Measurements from ENCODE around the gene XAGE5. TPM values are rescaled to one million over a fixed set of nuclear protein-coding genes. Genes with fewer than 3 reads are reported as not detected.

XAGE5 gene
- total RNA-seq, 1 experiment from 2014 or later, result not detected

- Histone ChIP-seq H3K4me2 (ENCODE audit: low read length) (no peak overlapping the region), H3K9me3 (ENCODE audit: control insufficient read depth in 1 of 2, insufficient read depth in 1 of 2, low read depth in 1 of 2, low read length in 2 of 2) (no peaks in the 10 kb centered on the region), H3K4me1 (ENCODE audit: control insufficient read depth in 1 of 2, insufficient read depth in 2 of 2, low read length in 2 of 2) (no peaks in the 10 kb centered on the region), H3K36me3 (ENCODE audit: control insufficient read depth in 1 of 2, insufficient read depth in 2 of 2, low read length in 2 of 2) (no peaks in the 10 kb centered on the region), H3K79me2 (ENCODE audit: insufficient read depth, low read length) (no peaks in the 10 kb centered on the region), H3K4me3 (replicated peaks in 1 of 2; ENCODE audit: low read depth in 1 of 2, low read length in 2 of 2) (no peak overlapping the region), H4K20me1 (ENCODE audit: insufficient read depth) (no peaks in the 10 kb centered on the region), H2AFZ (ENCODE audit: low read depth, low read length, poor library complexity, severe bottlenecking) (no peak overlapping the region), H3K27me3 (ENCODE audit: insufficient read depth, low read length) (no peaks in the 10 kb centered on the region), H3K27ac (ENCODE audit: low read depth, low read length) (no peak overlapping the region), H3K9me2 (ENCODE audit: insufficient read depth) (no peaks in the 10 kb centered on the region), H3K9ac (ENCODE audit: low read length) (no peak overlapping the region)
- no peak for ATAC-seq
- no peak for DNase-seq (ENCODE audit: low read depth, low spot score)
- RAD21 ChIA-PET (ENCODE audit: low non-redundant PET in 1 of 2, low total read pairs in 2 of 2, uncharacterized antibody in 2 of 2, unreplicated experiment in 2 of 2), result no interaction called here
- POLR2A ChIA-PET, result no interaction called here
- CTCF ChIA-PET, result no interaction called here
- BruUV-seq (replicated peaks), result no TSS peak
- intact Hi-C loops (cut with micrococcal nuclease), result no loop called here
- TF ChIP-seq ZFX (IDR thresholded peaks at IDR 0.05) (no peak), JUND (IDR thresholded peaks at IDR 0.05) (no peak), POLR2AphosphoS5 (IDR thresholded peaks at IDR 0.05; ENCODE audit: low read depth, low read length) (no peak), EZH2 (IDR thresholded peaks at IDR 0.05) (no peak), ELF1 (IDR thresholded peaks at IDR 0.05; ENCODE audit: borderline replicate concordance, low read depth) (no peak), EZH2phosphoT487 (IDR thresholded peaks at IDR 0.05; ENCODE audit: borderline replicate concordance) (no peak), YY1 (IDR thresholded peaks at IDR 0.05; ENCODE audit: extremely low read depth, insufficient replicate concordance, low read depth, low read length) (no peak), ATF3 (IDR thresholded peaks at IDR 0.05) (no peak), RAD21 (IDR thresholded peaks at IDR 0.05; ENCODE audit: low read depth) (no peak), SRF (IDR thresholded peaks at IDR 0.05; ENCODE audit: low read depth) (no peak), CEBPB (IDR thresholded peaks at IDR 0.05; ENCODE audit: low read depth) (no peak), FOSL1 (IDR thresholded peaks at IDR 0.05; ENCODE audit: low read depth) (no peak), ZNF274 (IDR thresholded peaks at IDR 0.05; ENCODE audit: low read depth, low read length) (no peak), EGR1 (IDR thresholded peaks at IDR 0.05; ENCODE audit: low read depth) (no peak)
- TF ChIP-seq, protein P1, sequence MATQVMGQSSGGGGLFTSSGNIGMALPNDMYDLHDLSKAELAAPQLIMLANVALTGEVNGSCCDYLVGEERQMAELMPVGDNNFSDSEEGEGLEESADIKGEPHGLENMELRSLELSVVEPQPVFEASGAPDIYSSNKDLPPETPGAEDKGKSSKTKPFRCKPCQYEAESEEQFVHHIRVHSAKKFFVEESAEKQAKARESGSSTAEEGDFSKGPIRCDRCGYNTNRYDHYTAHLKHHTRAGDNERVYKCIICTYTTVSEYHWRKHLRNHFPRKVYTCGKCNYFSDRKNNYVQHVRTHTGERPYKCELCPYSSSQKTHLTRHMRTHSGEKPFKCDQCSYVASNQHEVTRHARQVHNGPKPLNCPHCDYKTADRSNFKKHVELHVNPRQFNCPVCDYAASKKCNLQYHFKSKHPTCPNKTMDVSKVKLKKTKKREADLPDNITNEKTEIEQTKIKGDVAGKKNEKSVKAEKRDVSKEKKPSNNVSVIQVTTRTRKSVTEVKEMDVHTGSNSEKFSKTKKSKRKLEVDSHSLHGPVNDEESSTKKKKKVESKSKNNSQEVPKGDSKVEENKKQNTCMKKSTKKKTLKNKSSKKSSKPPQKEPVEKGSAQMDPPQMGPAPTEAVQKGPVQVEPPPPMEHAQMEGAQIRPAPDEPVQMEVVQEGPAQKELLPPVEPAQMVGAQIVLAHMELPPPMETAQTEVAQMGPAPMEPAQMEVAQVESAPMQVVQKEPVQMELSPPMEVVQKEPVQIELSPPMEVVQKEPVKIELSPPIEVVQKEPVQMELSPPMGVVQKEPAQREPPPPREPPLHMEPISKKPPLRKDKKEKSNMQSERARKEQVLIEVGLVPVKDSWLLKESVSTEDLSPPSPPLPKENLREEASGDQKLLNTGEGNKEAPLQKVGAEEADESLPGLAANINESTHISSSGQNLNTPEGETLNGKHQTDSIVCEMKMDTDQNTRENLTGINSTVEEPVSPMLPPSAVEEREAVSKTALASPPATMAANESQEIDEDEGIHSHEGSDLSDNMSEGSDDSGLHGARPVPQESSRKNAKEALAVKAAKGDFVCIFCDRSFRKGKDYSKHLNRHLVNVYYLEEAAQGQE (IDR thresholded peaks at IDR 0.05; ENCODE audit: low read depth), result no peak
- TF ChIP-seq, protein P2, sequence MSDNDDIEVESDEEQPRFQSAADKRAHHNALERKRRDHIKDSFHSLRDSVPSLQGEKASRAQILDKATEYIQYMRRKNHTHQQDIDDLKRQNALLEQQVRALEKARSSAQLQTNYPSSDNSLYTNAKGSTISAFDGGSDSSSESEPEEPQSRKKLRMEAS (IDR thresholded peaks at IDR 0.05), result no peak
- TF ChIP-seq, protein P3, sequence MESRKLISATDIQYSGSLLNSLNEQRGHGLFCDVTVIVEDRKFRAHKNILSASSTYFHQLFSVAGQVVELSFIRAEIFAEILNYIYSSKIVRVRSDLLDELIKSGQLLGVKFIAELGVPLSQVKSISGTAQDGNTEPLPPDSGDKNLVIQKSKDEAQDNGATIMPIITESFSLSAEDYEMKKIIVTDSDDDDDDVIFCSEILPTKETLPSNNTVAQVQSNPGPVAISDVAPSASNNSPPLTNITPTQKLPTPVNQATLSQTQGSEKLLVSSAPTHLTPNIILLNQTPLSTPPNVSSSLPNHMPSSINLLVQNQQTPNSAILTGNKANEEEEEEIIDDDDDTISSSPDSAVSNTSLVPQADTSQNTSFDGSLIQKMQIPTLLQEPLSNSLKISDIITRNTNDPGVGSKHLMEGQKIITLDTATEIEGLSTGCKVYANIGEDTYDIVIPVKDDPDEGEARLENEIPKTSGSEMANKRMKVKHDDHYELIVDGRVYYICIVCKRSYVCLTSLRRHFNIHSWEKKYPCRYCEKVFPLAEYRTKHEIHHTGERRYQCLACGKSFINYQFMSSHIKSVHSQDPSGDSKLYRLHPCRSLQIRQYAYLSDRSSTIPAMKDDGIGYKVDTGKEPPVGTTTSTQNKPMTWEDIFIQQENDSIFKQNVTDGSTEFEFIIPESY (IDR thresholded peaks at IDR 0.05; ENCODE audit: extremely low read depth, insufficient replicate concordance, low read length), result no peak
- TF ChIP-seq, protein P4, sequence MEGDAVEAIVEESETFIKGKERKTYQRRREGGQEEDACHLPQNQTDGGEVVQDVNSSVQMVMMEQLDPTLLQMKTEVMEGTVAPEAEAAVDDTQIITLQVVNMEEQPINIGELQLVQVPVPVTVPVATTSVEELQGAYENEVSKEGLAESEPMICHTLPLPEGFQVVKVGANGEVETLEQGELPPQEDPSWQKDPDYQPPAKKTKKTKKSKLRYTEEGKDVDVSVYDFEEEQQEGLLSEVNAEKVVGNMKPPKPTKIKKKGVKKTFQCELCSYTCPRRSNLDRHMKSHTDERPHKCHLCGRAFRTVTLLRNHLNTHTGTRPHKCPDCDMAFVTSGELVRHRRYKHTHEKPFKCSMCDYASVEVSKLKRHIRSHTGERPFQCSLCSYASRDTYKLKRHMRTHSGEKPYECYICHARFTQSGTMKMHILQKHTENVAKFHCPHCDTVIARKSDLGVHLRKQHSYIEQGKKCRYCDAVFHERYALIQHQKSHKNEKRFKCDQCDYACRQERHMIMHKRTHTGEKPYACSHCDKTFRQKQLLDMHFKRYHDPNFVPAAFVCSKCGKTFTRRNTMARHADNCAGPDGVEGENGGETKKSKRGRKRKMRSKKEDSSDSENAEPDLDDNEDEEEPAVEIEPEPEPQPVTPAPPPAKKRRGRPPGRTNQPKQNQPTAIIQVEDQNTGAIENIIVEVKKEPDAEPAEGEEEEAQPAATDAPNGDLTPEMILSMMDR (IDR thresholded peaks at IDR 0.05 in 2 of 3, conservative IDR thresholded peaks at IDR 0.05 in 1 of 3; ENCODE audit: borderline replicate concordance in 1 of 3, insufficient read depth in 1 of 3, low read depth in 2 of 3, low read length in 2 of 3), result no peak
These were observed 13.5 kb downstream of the XAGE5 start for GRCh38 chrX:52824608-52825007.
